Globus pallidus (tissue), 1 donor: Measurements from ENCODE around the gene TMEM132D.

Experiments used
- DNase-seq: peaks from one replicate; pipeline ENCODE4 v3.0.0-alpha.2; 2015; ENCODE audit warnings: low spot score

The TMEM132D gene

GRCh38 chr12:129351481-129351880 lies 552.3 kb downstream of the TMEM132D start:
- no peak for DNase-seq

DNA sequence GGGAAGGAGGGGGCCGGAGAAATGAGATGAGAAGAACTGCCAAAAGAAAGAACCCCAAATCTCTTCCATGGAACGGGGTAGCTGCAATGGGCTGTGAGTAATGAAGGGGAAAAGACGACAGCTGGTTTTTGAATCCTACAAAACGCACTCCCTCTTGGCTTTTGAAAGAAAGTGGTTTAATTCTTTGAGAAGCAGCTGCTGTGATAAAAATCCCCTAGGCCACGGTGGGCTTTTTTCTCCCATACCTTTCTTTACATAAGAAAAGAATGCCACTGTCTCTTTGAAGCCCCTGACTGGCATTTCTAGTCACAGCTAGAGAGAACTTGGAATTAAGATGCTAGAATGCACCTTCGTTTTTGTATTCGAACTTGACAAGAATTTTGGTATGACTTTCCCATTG lies 564.5 kb downstream of the TMEM132D start:
- DNase-seq, result no peak

DNA sequence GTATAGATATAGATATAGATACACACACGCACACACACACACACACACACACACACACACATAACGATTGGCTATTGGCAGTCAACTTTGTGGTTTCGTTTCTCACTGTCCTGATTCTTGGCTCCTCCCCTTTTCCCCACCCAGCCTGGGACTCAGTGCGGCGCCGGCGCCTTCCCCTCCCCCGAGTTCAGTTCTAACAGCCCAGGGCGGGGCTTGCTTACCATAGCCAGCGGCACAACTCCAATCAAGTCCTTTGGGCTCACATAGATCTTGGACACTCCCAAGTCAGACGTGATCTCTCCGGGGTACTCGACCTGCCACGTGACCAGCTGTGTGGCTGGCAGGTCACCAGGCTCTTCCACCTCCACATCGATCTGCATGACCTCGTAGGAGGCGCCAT lies 566.4 kb downstream of the TMEM132D start:
- no peak for DNase-seq

- DNase-seq, result no peak
Observed at GRCh38 chr12:129335773-129336172, 568.1 kb downstream of the TMEM132D start.

DNA sequence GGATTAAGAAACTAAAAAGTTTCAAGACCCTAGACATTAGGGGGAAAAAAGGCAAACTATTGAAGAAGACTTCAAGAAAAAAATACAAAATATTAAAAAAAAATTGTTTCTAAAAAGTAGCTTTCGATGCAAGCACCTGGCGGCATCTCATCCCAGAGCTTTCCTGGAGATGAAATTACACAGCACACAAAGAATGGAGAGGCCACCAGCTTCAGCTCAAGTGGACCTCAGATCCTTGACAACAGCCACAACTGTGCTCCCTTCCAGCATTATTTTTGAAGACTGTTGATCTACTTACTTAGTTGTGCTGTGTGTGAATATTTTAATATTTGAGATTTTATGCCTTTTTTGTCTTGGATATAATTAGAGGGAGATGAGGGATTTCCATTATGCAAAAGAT lies 571.5 kb downstream of the TMEM132D start:
- DNase-seq, result no peak

DNA sequence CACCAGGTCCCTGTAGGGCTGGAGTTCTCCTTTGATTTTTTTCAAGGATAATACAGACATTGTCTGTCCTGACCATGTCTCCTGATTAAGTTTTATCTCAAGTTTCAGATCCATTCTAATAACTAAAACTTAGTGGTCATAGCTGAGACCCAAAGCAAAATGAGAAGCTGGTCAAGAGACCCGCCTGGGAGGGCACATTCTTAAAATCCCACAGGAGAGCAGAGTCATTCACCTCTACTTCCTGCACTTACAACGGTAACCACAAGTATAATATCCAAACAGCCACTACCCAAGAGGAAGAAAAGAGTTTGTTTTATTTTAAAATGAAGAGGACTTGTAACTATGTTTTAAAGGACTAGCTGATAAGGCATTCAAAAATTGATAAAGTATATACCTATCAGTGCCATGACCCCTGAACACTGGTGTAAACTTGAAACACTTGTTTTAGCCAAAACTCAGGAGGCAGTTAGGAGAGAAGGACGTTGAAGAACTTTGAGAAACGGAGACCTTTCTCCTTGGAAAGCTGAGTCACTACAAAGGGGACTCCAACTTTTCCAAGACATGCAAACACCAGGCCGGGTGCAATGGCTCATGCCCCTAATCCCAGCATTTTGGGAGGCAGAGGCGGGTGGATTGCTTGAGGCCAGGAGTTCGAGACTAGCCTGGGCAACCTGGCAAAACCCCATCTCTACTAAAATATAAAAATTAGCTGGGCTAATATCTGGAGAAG lies 572.3 kb downstream of the TMEM132D start:
- DNase-seq, result no peak

- no peak for DNase-seq
Observed at GRCh38 chr12:129328235-129328634, 575.6 kb downstream of the TMEM132D start.

GRCh38 chr12:129325566-129325965 lies 578.3 kb downstream of the TMEM132D start:
- DNase-seq, result no peak

DNA sequence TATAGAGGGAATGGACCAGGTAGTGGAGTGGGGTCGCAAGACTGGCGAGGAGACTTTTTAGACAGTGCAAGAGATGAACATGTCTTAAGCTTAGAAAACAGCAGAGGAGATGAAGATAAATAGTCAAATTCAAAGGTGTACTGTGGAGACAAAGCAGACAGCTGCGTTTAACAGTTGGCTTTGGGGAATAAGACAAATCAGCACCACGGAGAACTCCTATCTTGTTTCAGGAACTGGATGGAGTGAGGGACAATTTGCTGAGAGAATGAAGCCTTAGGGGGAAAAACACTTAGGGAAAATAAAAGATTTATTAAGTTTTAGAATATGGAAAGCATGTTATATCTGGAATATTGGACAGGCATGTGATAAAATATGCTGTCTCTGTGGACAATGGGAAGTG lies 591.8 kb downstream of the TMEM132D start:
- DNase-seq, result no peak

DNA sequence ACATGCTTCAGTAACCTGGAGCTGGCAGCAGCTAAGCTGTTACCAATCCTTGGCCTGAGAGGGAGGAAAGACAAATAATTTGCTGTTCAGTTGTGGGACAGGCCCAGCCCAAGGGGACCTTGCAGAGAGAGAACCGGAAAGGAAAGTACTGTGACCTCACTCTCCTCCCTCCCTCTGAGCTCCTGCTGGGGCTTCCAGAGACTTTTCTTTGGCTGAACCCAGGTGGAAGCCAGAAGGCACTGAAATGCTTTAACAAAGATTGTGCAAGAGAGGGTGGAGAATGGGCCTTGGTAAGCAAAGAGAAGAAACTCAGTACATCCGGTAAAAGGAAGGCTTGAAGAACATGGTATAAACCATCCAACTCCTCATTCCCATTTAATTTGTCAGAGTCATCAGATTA lies 593.5 kb downstream of the TMEM132D start:
- DNase-seq, result no peak

- DNase-seq, result no peak
Observed at GRCh38 chr12:129305851-129306250, 598.0 kb downstream of the TMEM132D start.

DNA sequence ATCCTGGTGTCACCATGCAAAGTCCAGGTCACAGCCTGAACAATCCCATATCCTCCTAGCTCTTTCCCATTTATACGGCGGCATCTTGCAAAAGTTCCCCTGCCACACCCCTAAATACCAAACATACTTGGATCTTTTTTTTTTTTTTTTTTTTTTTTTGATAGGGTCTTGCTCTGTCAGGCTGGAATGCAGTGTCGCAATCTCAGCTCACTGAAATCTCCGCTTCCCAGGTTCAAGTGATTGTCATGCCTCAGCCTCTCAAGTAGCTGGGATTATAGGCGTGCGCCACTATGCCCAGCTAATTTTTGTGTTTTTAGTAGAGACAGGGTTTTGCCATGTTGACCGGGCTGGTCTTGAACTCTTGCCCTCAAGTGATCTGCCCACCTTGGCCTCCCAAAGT lies 599.3 kb downstream of the TMEM132D start:
- no peak for DNase-seq

- DNase-seq, result no peak
Observed at GRCh38 chr12:129300011-129300410, 603.8 kb downstream of the TMEM132D start.

DNA sequence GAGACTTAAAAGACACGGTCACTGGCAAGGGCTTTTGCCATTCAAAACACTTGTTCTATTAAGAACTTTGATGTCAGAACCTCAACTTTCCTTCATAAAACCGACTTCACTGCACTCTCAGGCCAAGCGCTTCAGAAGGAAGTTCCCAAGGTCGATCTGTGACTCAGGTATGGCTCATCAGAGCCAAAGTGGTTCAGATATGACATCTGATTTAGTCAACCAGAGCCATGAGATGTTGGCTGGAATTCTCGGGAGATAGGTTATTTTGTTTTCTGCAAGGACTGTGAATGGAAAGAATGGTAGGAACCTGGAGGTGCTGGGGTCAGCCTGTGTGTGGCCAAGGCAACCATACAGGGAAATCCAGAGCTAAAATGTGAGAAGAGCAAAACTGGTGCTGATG lies 604.9 kb downstream of the TMEM132D start:
- DNase-seq, result no peak

- DNase-seq, result no peak
Observed at GRCh38 chr12:129296671-129297070, 607.2 kb downstream of the TMEM132D start.

DNA sequence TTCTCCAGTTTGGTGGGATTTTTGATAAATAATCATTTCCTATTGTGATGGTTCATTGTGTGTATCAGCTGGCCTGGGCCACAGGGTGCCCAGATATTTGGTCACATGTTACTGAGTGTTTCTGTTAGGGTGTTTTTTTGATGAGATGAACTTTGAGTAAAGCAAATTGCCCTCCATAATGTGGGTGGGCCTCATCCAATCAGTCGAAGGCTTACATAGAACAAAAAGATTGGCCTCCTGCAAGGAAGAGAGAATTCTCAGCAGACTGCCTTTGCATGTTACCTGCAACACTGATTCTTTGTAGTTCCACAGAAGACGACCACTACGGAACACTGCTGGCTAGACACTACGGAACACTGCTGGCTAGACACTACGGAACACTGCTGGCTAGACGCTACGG lies 609.0 kb downstream of the TMEM132D start:
- DNase-seq, result no peak

GRCh38 chr12:129279771-129280170 lies 624.1 kb downstream of the TMEM132D start:
- no peak for DNase-seq

- no peak for DNase-seq
Observed at GRCh38 chr12:129276361-129277060, 627.3 kb downstream of the TMEM132D start.

- DNase-seq, result no peak
Observed at GRCh38 chr12:129269756-129270495, 633.9 kb downstream of the TMEM132D start.

GRCh38 chr12:129258781-129259318 lies 645.0 kb downstream of the TMEM132D start:
- DNase-seq, result no peak

DNA sequence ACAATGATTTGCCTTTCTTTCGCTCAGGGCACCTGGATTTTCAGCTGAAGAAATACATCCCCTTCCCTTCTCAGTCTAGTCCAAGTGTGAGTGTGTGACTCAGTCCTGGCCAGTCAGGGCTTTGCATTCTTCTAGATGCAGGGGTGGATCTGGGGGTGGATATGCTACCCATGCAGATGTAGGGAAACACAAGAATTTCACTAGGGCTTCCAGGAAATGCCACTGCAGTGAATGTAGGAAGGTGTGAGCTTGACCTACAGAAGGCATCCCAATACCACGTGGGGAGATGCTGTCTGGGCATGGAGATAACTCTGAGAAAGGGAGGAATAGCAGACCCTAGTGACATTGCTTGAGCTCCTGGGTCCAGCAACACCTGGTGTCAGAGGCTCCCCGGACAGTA lies 646.3 kb downstream of the TMEM132D start:
- DNase-seq, result no peak

GRCh38 chr12:129246630-129247029 lies 657.2 kb downstream of the TMEM132D start:
- DNase-seq, result no peak

DNA sequence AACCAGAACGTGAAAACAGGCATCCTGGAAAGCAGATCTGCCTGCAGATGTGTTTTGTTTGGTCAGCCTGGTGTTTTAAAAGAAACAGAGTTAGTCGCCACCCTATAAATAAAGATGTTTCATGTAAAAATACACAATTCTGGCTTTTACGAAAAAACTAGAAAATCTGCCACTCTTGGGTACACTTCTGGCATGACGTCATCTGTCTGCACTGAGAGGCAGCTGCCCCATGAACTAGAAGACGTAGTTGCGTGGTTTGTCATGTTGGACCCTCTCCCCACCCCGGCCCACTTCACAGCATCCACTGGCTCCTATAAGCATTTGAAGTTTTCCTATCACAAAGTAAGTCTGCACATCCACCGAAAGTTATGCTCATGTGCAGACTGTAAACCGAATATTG lies 658.1 kb downstream of the TMEM132D start:
- no peak for DNase-seq
